WTC11 (cell line): ENCODE data around the gene ING2. TPM values are rescaled to one million over a fixed set of nuclear protein-coding genes. Genes with fewer than 3 reads are reported as not detected.

Experiments used
- ATAC-seq: fragments of 200-7000 bp; cut with Tn5 transposase; 2 replicates; pipeline ENCODE4 v1.10.0; 2021; ENCODE audit warnings: mild to moderate bottlenecking, moderate library complexity
- CTCF ChIA-PET: fragments of 300-600 bp; sonication (Branson Sonifier 250); formaldehyde crosslinking; loops from one replicate; lab custom pipeline; 2021; ENCODE audit warnings: antibody characterized with exemption; lab: Charles Lee
- POLR2A ChIA-PET: fragments of 350-600 bp; sonication (Branson Sonifier 250); formaldehyde crosslinking; loops from one replicate; lab custom pipeline; 2021; ENCODE audit warnings: antibody characterized with exemption; lab: Charles Lee
- DNase-seq: peaks from one replicate; pipeline ENCODE4 v3.0.0; 2021; ENCODE audit warnings: low spot score
- H3K27ac Mint-ChIP-seq: 2 replicates; pipeline ENCODE4 v1.8.0; 2021; ENCODE audit warnings: mixed read lengths
- H3K27me3 Mint-ChIP-seq: 2 replicates; pipeline ENCODE4 v1.8.0; 2021; ENCODE audit warnings: low read depth, mild to moderate bottlenecking, moderate library complexity, mixed read lengths
- H3K36me3 Mint-ChIP-seq: 2 replicates; pipeline ENCODE4 v1.8.0; 2021; ENCODE audit warnings: mixed read lengths
- H3K4me1 Mint-ChIP-seq: 2 replicates; pipeline ENCODE4 v1.8.0; 2022; ENCODE audit warnings: mixed read lengths
- H3K4me3 Mint-ChIP-seq: 2 replicates; pipeline ENCODE4 v1.8.0; 2021; ENCODE audit warnings: mild to moderate bottlenecking, moderate library complexity, mixed read lengths
- H3K9me3 Mint-ChIP-seq: 2 replicates; pipeline ENCODE4 v1.8.0; 2021; ENCODE audit warnings: mixed read lengths
- CREB1 ChIP-seq: sonication (generic); formaldehyde crosslinking; IDR thresholded peaks from 2 replicates; pipeline ENCODE4 v1.8.0; 2023; ENCODE audit warnings: mild to moderate bottlenecking, missing genetic modification reagents
- CREM ChIP-seq: sonication (generic); formaldehyde crosslinking; IDR thresholded peaks from 2 replicates; pipeline ENCODE4 v1.8.1; 2022; ENCODE audit warnings: mild to moderate bottlenecking, missing genetic modification reagents, moderate library complexity
- E2F1 ChIP-seq: sonication (generic); formaldehyde crosslinking; IDR thresholded peaks from 2 replicates; pipeline ENCODE4 v1.8.0; 2022; ENCODE audit warnings: mild to moderate bottlenecking, missing genetic modification reagents
- HMGA2 ChIP-seq: fragments of 250-450 bp; sonication (Bioruptor Pico); IDR thresholded peaks from 2 replicates; pipeline ENCODE4 v1.4.0; 2021; ENCODE audit warnings: mild to moderate bottlenecking, moderate library complexity
- JAZF1 ChIP-seq: fragments of 250-450 bp; sonication (Bioruptor Pico); IDR thresholded peaks from 2 replicates; pipeline ENCODE4 v1.9.0; 2021; ENCODE audit warnings: moderate library complexity, mild to moderate bottlenecking, inconsistent platforms
- MXD4 ChIP-seq: fragments of 250-450 bp; sonication (Bioruptor Pico); IDR thresholded peaks from 2 replicates; pipeline ENCODE4 v1.8.0; 2021; ENCODE audit warnings: mild to moderate bottlenecking, moderate library complexity, borderline replicate concordance
- NFE2L1 ChIP-seq: sonication (generic); formaldehyde crosslinking; IDR thresholded peaks from 2 replicates; pipeline ENCODE4 v1.8.1; 2023; ENCODE audit warnings: missing genetic modification reagents
- NR1H2 ChIP-seq: sonication (generic); formaldehyde crosslinking; IDR thresholded peaks from 2 replicates; pipeline ENCODE4 v1.9.0; 2021; ENCODE audit warnings: mild to moderate bottlenecking, moderate library complexity, missing genetic modification reagents
- NR2C2 ChIP-seq: sonication (generic); formaldehyde crosslinking; IDR thresholded peaks from 2 replicates; pipeline ENCODE4 v1.8.0; 2022; ENCODE audit warnings: mild to moderate bottlenecking, missing genetic modification reagents
- SMAD3 ChIP-seq: sonication (generic); formaldehyde crosslinking; IDR thresholded peaks from 2 replicates; pipeline ENCODE4 v1.8.0; 2022; ENCODE audit warnings: missing genetic modification reagents, mild to moderate bottlenecking, borderline replicate concordance
- STAT6 ChIP-seq: sonication (generic); formaldehyde crosslinking; conservative IDR thresholded peaks from 2 replicates; pipeline ENCODE4 v1.8.1; 2023; ENCODE audit warnings: mild to moderate bottlenecking, low read depth, missing genetic modification reagents, moderate library complexity
- TEAD4 ChIP-seq: sonication (generic); formaldehyde crosslinking; IDR thresholded peaks from 2 replicates; pipeline ENCODE4 v1.8.0; 2022; ENCODE audit warnings: mild to moderate bottlenecking, missing genetic modification reagents
- ZBTB21 ChIP-seq: sonication (generic); formaldehyde crosslinking; IDR thresholded peaks from 2 replicates; pipeline ENCODE4 v1.8.1; 2023; ENCODE audit warnings: mild to moderate bottlenecking, missing genetic modification reagents, borderline replicate concordance
- ZMAT4 ChIP-seq: fragments of 250-450 bp; sonication (Bioruptor Pico); IDR thresholded peaks from 2 replicates; pipeline ENCODE4 v1.9.0; 2021; ENCODE audit warnings: mild to moderate bottlenecking
- ZNF232 ChIP-seq: sonication (generic); formaldehyde crosslinking; IDR thresholded peaks from 2 replicates; pipeline ENCODE4 v1.8.0; 2022; ENCODE audit warnings: mild to moderate bottlenecking, missing genetic modification reagents
- ZNF423 ChIP-seq: fragments of 250-450 bp; sonication (Bioruptor Pico); IDR thresholded peaks from 2 replicates; pipeline ENCODE4 v2.1.2; 2022; ENCODE audit warnings: mild to moderate bottlenecking, moderate library complexity
- ZSCAN18 ChIP-seq: fragments of 250-450 bp; sonication (Bioruptor Pico); IDR thresholded peaks from 2 replicates; pipeline ENCODE4 v2.1.2; 2022; ENCODE audit warnings: mild to moderate bottlenecking, moderate library complexity
- total RNA-seq: library from RNA; stranded (reverse); gene quantifications from 3 replicates; pipeline ENCODE4 v1.2.3, GENCODE V29; 2021

ING2 gene
- total RNA-seq, 1 experiment from 2014 or later = 12.0 TPM

GRCh38 chr4:183544109-183544508 lies 39.3 kb downstream of the ING2 start (continued):
- TF ChIP-seq E2F1 (CRISPR knock-in tag) (no peak), JAZF1 (CRISPR knock-in tag) (no peak), ZBTB21 (CRISPR knock-in tag) (no peak)
- TF ChIP-seq, all 79 proteins: peak for 0

- H3K27ac Mint-ChIP-seq = no peak overlapping the region
- peaks cover 9% of the 10 kb centered on the region for H3K36me3 Mint-ChIP-seq
- no peak overlapping the region for H3K4me3 Mint-ChIP-seq
- ChIA-PET CTCF (no interaction called here), POLR2A (interaction anchor here (0.6 kb wide), 1 partner anchor 289 kb away, joined by 5 read pairs; no protein-coding TSS in a partner anchor)
- no peaks in the 10 kb centered on the region; the same call in 1 of the 2 replicates for H3K27me3 Mint-ChIP-seq
- no peak for DNase-seq
- peaks cover 16% of the 10 kb centered on the region for H3K9me3 Mint-ChIP-seq
- TF ChIP-seq ZNF232 (CRISPR knock-in tag) (no peak), ZBTB21 (CRISPR knock-in tag) (no peak)
- ATAC-seq = no peak
- peaks cover 10% of the 10 kb centered on the region for H3K4me1 Mint-ChIP-seq
Measured at GRCh38 chr4:183546376-183546775, 41.5 kb downstream of the ING2 start.

- Mint-ChIP-seq H3K4me1 (no peaks in the 10 kb centered on the region), H3K36me3 (peaks cover 17% of the 10 kb centered on the region), H3K9me3 (peaks cover 25% of the 10 kb centered on the region), H3K4me3 (no peak overlapping the region), H3K27me3 (no peaks in the 10 kb centered on the region; the same call in 1 of the 2 replicates), H3K27ac (no peak overlapping the region)
- ATAC-seq (no peak), DNase-seq (no peak)
- no peak for TF ChIP-seq NFE2L1
- TF ChIP-seq CREM (CRISPR knock-in tag) = no peak
- TF ChIP-seq NR2C2 = no peak
- no peak for TF ChIP-seq STAT6 (CRISPR knock-in tag)
- TF ChIP-seq ZNF232 (CRISPR knock-in tag) = no peak
- TF ChIP-seq SMAD3 = no peak
- TF ChIP-seq TEAD4 (CRISPR knock-in tag) = no peak
- no peak for TF ChIP-seq HMGA2 (CRISPR knock-in tag)
- ChIA-PET CTCF (no interaction called here), POLR2A (no interaction called here)
Measured at GRCh38 chr4:183548306-183548705, 43.4 kb downstream of the ING2 start.

- TF ChIP-seq ZSCAN18 (CRISPR knock-in tag) (no peak), CREB1 (CRISPR knock-in tag) (no peak), ZNF423 (CRISPR knock-in tag) (no peak), NR2C2 (no peak), MXD4 (no peak), NR1H2 (CRISPR knock-in tag) (no peak), ZMAT4 (CRISPR knock-in tag) (no peak), NFE2L1 (no peak)
- H3K27me3 Mint-ChIP-seq = no peaks in the 10 kb centered on the region; the same call in 1 of the 2 replicates
- no peak overlapping the region for H3K4me3 Mint-ChIP-seq
- peaks cover 12% of the 10 kb centered on the region for H3K9me3 Mint-ChIP-seq
- CTCF ChIA-PET = interaction anchor here (1.0 kb wide), 1 partner anchor 10 kb away, joined by 3 read pairs; no protein-coding TSS in a partner anchor
- POLR2A ChIA-PET = no interaction called here
- ATAC-seq (no peak), DNase-seq (no peak)
- H3K36me3 Mint-ChIP-seq = peaks cover 8% of the 10 kb centered on the region
- no peak overlapping the region for H3K27ac Mint-ChIP-seq
- H3K4me1 Mint-ChIP-seq = no peaks in the 10 kb centered on the region
Measured at GRCh38 chr4:183550345-183551093, 45.7 kb downstream of the ING2 start.
